ENCODE data around the gene GORASP1. TPM values are rescaled to one million over a fixed set of nuclear protein-coding genes. Genes with fewer than 3 reads are reported as not detected.

The GORASP1 gene
- total and polyA plus RNA-seq, 10 donors, result 20.6 to 74.5 (median 62.2) TPM

DNA sequence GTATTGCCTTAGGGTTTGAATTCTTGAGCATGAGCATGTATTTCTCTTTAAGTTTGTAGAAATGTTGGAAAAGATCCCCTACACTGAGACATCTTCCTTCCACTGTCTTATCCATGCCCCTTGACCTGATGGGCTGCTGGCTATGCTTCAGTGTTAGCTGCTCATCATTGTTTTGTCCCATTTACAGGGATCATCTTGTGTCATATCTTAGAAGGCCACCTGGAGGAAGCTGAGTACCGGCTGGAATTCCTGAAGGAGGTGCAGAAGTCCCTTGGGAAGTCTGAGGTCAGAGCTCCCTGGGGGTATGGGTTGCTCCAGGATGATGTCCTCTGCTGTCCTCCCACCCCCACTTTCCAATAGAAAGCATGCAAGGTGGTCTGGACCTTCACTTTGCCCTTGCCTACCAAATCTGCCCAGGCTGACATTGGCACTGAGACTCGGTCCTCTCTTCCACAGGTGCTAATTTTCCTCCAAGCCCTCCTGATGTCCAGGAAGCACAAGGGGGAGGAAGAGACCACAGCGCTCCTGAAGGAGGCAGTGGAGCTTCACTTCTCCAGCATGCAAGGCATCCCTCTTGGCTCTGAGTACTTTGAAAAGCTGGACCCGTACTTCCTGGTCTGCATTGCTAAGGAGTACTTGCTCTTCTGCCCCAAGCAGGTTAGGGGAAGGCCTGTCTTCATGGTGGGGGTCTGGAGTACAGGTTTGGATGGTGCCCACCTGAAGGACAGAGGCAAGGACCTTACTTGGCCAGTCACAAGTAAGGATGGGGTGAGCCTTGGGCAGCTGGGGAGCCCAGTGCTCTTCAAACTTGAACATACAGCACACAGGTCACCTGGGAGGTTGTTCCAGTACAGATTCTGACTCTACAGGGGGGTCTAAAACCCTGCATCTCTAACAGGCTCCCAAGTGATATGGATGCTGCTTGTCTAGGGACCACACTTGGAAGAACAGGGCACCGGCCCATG, 17.7 kb upstream of the GORASP1 start:
- intact Hi-C loops (cut with DNase I; ENCODE audit: low total_unique reads), result loop anchor here (5.0 kb wide), 1 partner anchor 162 kb away; no protein-coding TSS in a partner anchor
- H3K4me3 ChIP-seq, result no peak overlapping the region
- peak; percentile 55 for DNase-seq
- WGBS, 5 donors, result 76 to 87% (median 84%) methylated on average over 4 to 5 of the region's 5 CpGs
- H3K36me3 ChIP-seq, result peaks cover 0 to 28% (median 0%) of the 10 kb centered on the region in 6 donors
- TF ChIP-seq, protein P1, sequence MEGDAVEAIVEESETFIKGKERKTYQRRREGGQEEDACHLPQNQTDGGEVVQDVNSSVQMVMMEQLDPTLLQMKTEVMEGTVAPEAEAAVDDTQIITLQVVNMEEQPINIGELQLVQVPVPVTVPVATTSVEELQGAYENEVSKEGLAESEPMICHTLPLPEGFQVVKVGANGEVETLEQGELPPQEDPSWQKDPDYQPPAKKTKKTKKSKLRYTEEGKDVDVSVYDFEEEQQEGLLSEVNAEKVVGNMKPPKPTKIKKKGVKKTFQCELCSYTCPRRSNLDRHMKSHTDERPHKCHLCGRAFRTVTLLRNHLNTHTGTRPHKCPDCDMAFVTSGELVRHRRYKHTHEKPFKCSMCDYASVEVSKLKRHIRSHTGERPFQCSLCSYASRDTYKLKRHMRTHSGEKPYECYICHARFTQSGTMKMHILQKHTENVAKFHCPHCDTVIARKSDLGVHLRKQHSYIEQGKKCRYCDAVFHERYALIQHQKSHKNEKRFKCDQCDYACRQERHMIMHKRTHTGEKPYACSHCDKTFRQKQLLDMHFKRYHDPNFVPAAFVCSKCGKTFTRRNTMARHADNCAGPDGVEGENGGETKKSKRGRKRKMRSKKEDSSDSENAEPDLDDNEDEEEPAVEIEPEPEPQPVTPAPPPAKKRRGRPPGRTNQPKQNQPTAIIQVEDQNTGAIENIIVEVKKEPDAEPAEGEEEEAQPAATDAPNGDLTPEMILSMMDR (IDR thresholded peaks at IDR 0.05 in 8 of 11, conservative IDR thresholded peaks at IDR 0.05 in 3 of 11), result no peak
- TF ChIP-seq POLR2A (IDR thresholded peaks at IDR 0.05) (no peak), POLR2AphosphoS5 (IDR thresholded peaks at IDR 0.05) (no peak)
- H3K4me1 ChIP-seq, result peaks cover 8 to 57% (median 34%) of the 10 kb centered on the region in 6 donors
- no peaks in the 10 kb centered on the region for H3K9me3 ChIP-seq
- H3K27ac ChIP-seq, result no peak overlapping the region
- no peaks in the 10 kb centered on the region for H3K27me3 ChIP-seq (replicated peaks in 1 of 7)

DNA sequence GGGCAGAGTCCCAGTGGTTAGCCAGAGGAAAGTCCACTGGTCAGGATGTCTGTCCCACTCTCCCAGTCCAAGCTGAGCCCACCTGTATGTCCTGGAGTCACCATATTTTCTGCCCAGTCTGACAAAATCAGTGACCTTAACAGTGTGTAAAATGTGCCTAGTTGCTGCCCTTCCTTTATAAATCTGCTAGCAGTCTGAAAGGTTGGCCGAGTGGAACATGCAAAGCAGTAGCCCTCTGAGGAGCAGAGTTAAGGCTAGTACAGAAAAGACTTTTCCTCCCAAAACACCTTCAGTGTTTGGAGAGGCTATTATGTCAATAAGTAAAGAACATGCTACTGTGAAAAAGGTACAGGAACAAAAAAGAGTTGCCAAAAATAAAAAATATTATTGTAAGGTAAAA, 15.4 kb upstream of the GORASP1 start:
- Histone ChIP-seq H3K4me3 (no peak overlapping the region), H3K4me1 (peaks cover 7 to 48% (median 31%) of the 10 kb centered on the region in 6 donors), H3K36me3 (peaks cover 0 to 27% (median 5%) of the 10 kb centered on the region in 6 donors), H3K27ac (peak overlapping the region in 2 of 8 donors; percentile 9 to 49), H3K27me3 (replicated peaks in 1 of 7) (no peaks in the 10 kb centered on the region), H3K9me3 (no peaks in the 10 kb centered on the region)
- 52 to 79% (median 67%) methylated on average over 1 of the region's 1 CpG for WGBS, 5 donors
- TF ChIP-seq POLR2AphosphoS5 (IDR thresholded peaks at IDR 0.05) (no peak), POLR2A (IDR thresholded peaks at IDR 0.05) (no peak)
- TF ChIP-seq, protein P1 (IDR thresholded peaks at IDR 0.05 in 8 of 11, conservative IDR thresholded peaks at IDR 0.05 in 3 of 11), result no peak
- DNase-seq, result no peak
- intact Hi-C loops (cut with DNase I; ENCODE audit: low total_unique reads), result loop anchor here (5.0 kb wide), 1 partner anchor 164 kb away; no protein-coding TSS in a partner anchor

DNA sequence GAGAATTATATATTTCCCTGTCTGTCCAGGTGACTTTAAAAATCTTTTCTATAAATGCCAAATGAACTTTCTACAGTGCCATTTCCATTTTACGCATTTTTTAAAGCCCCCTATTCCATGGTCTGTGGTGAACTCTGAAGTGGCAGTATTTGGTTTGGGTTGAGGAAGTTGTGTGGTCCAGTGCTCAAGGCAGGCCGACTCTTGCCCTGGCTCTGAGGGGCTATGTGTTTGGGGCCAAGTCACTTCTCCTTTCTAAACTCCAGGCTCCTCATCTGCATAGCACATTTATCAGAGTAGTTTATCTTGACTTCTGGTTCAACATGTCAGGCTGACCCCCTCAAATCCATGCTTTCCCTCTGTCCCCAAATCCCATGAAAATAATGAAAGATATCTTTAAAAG, 14.2 kb upstream of the GORASP1 start:
- no peak overlapping the region for H3K4me3 ChIP-seq
- no peaks in the 10 kb centered on the region for H3K9me3 ChIP-seq
- 46 to 67% (median 59%) methylated on average over 2 of the region's 2 CpGs for WGBS, 5 donors
- peaks cover 0 to 31% (median 6%) of the 10 kb centered on the region in 6 donors for H3K36me3 ChIP-seq
- H3K27me3 ChIP-seq (replicated peaks in 1 of 7), result no peaks in the 10 kb centered on the region
- peaks cover under 1 to 36% (median 19%) of the 10 kb centered on the region in 6 donors for H3K4me1 ChIP-seq
- intact Hi-C loops (cut with DNase I; ENCODE audit: low total_unique reads), result loop anchor here (5.0 kb wide), 1 partner anchor 166 kb away; no protein-coding TSS in a partner anchor
- peak overlapping the region in 1 of 8 donors; percentile 24 for H3K27ac ChIP-seq
- no peak for TF ChIP-seq POLR2A (IDR thresholded peaks at IDR 0.05)
- TF ChIP-seq, protein P1 (IDR thresholded peaks at IDR 0.05 in 8 of 11, conservative IDR thresholded peaks at IDR 0.05 in 3 of 11), result no peak
- no peak for TF ChIP-seq POLR2AphosphoS5 (IDR thresholded peaks at IDR 0.05)
- DNase-seq, result peak; percentile 72

Data from spleen (tissue), 11 donors.